ENCODE data around the gene HIKESHI. TPM values are rescaled to one million over a fixed set of nuclear protein-coding genes. Genes with fewer than 3 reads are reported as not detected.

Gene HIKESHI
- total RNA-seq, 1 experiment from 2014 or later: 13.1 TPM

DNA sequence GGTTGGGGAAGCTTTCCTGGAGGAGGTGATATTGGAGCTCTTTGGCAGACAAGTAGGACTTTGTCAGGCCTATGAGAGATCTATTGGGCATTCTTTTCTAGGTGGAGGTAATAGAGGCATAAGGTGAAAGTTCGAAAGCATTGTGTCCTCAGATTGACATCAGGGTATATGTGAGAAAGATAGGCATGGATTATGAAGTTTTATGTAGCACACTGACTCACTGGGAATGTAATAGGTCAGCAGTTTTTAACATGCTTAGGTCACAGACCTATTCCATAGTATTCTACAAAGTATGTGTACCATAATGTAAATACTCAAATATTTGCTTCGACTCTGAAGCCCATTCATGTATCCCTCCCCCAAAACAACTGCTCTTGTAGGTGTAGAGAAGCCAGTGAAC lies 11.8 kb downstream of the HIKESHI start:
- Histone ChIP-seq H3K4me1 (ENCODE audit: insufficient read depth, low read length) (no peaks in the 10 kb centered on the region), H3K9me2 (replicated peaks; ENCODE audit: low read length) (no peaks in the 10 kb centered on the region), H3K9me3 (ENCODE audit: low read length) (no peaks in the 10 kb centered on the region), H3K79me2 (ENCODE audit: low read length) (0 out of 2 replicates have a peak, but pooled peaks cover 5% of the 10 kb centered on the region), H3K27me3 (ENCODE audit: low read length) (no peaks in the 10 kb centered on the region), H3K27ac (ENCODE audit: low read length) (no peak overlapping the region), H3F3A (ENCODE audit: low read length, unreplicated experiment) (no peaks in the 10 kb centered on the region), H3K4me3 (ENCODE audit: low read length) (no peak overlapping the region), H2AFZ (ENCODE audit: low read length) (no peak overlapping the region), H3K4me2 (ENCODE audit: low read length) (no peak overlapping the region), H3K9ac (ENCODE audit: low read length) (no peak overlapping the region), H3K36me3 (ENCODE audit: low read depth, low read length) (no peaks in the 10 kb centered on the region), H4K20me1 (ENCODE audit: low read length) (no peaks in the 10 kb centered on the region)
- DNase-seq: no peak
- no peak for TF ChIP-seq EZH2phosphoT487 (IDR thresholded peaks at IDR 0.05; ENCODE audit: borderline replicate concordance, low read length)
- TF ChIP-seq EZH2 (IDR thresholded peaks at IDR 0.05; ENCODE audit: low read length, unreplicated experiment): no peak
- TF ChIP-seq, protein P1, sequence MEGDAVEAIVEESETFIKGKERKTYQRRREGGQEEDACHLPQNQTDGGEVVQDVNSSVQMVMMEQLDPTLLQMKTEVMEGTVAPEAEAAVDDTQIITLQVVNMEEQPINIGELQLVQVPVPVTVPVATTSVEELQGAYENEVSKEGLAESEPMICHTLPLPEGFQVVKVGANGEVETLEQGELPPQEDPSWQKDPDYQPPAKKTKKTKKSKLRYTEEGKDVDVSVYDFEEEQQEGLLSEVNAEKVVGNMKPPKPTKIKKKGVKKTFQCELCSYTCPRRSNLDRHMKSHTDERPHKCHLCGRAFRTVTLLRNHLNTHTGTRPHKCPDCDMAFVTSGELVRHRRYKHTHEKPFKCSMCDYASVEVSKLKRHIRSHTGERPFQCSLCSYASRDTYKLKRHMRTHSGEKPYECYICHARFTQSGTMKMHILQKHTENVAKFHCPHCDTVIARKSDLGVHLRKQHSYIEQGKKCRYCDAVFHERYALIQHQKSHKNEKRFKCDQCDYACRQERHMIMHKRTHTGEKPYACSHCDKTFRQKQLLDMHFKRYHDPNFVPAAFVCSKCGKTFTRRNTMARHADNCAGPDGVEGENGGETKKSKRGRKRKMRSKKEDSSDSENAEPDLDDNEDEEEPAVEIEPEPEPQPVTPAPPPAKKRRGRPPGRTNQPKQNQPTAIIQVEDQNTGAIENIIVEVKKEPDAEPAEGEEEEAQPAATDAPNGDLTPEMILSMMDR (conservative IDR thresholded peaks at IDR 0.05; ENCODE audit: low read depth, low read length): no peak
- BruUV-seq (replicated peaks): no TSS peak
- intact Hi-C loops (cut with micrococcal nuclease): no loop called here
- no peak for ATAC-seq
- CTCF ChIA-PET: no interaction called here
- POLR2A ChIA-PET (ENCODE audit: unreplicated experiment): no interaction called here

DNA sequence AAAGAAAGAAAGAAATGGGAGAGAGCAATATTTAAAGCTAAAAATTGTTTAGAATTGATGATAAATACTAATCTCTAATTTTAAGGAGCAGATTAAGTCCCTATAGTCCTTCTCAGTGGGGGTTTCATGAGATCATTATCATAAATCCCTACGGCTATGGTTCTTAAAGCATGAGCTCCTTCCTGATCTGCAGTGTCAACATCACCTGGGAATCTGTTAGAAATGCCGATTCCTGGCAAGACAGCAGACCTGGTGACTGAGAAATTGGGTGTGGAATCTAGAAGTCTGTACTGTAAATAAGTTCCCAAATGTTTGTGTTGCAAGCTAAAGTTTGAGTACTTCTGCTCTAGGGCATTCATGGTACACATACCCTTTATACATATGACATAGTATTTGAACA lies 12.6 kb downstream of the HIKESHI start:
- H3K9ac ChIP-seq (ENCODE audit: low read length): no peak overlapping the region
- no TSS peak for BruUV-seq (replicated peaks)
- H4K20me1 ChIP-seq (ENCODE audit: low read length): no peaks in the 10 kb centered on the region
- ChIA-PET CTCF (no interaction called here), POLR2A (ENCODE audit: unreplicated experiment) (no interaction called here)
- H3K27me3 ChIP-seq (ENCODE audit: low read length): no peaks in the 10 kb centered on the region
- DNase-seq: no peak
- ATAC-seq: no peak
- no peaks in the 10 kb centered on the region for H3K4me1 ChIP-seq (ENCODE audit: insufficient read depth, low read length)
- no peaks in the 10 kb centered on the region for H3K9me3 ChIP-seq (ENCODE audit: low read length)
- H3K4me2 ChIP-seq (ENCODE audit: low read length): no peak overlapping the region
- H3K36me3 ChIP-seq (ENCODE audit: low read depth, low read length): no peaks in the 10 kb centered on the region
- TF ChIP-seq EZH2 (IDR thresholded peaks at IDR 0.05; ENCODE audit: low read length, unreplicated experiment): no peak
- TF ChIP-seq, protein P1 (conservative IDR thresholded peaks at IDR 0.05; ENCODE audit: low read depth, low read length): no peak
- no peak for TF ChIP-seq EZH2phosphoT487 (IDR thresholded peaks at IDR 0.05; ENCODE audit: borderline replicate concordance, low read length)
- no peaks in the 10 kb centered on the region for H3K9me2 ChIP-seq (replicated peaks; ENCODE audit: low read length)
- H3K27ac ChIP-seq (ENCODE audit: low read length): no peak overlapping the region
- no peaks in the 10 kb centered on the region for H3F3A ChIP-seq (ENCODE audit: low read length, unreplicated experiment)
- intact Hi-C loops (cut with micrococcal nuclease): no loop called here
- no peak overlapping the region for H2AFZ ChIP-seq (ENCODE audit: low read length)
- H3K79me2 ChIP-seq (ENCODE audit: low read length): 0 out of 2 replicates have a peak, but pooled peaks cover 5% of the 10 kb centered on the region
- H3K4me3 ChIP-seq (ENCODE audit: low read length): no peak overlapping the region

DNA sequence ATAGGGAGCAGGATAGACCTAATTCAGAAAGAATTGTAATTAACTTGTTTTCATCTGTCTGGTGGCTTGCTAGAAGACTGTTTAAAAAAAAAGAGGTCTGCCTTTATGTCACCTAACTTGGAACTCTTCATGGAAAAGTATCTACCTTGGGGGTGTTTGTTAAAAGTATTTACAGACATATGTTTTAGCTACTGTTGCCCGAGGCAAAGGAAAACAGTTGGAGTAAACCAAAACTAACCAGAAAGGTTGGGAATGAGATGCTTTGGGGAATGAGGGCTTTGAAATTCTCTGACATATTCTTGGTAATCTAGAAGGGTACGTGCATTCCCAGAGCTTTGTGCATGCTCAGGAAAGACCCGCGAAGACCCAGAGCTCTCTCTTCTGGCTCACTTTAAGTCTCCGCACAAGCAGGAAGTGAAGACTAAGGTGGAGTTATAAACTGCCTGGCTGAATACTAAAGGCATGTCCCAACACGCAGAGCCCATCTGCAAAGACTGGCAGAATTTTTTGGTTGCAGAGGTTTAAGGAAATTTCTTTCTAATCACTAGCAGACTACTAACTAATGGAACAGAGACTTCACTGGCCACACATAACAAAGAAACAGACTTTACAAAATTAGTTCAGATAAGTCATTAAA lies 33.2 kb downstream of the HIKESHI start:
- no peaks in the 10 kb centered on the region for H3F3A ChIP-seq (ENCODE audit: low read length, unreplicated experiment)
- no peak overlapping the region for H3K9ac ChIP-seq (ENCODE audit: low read length)
- no peaks in the 10 kb centered on the region for H3K27me3 ChIP-seq (ENCODE audit: low read length)
- BruUV-seq (replicated peaks): no TSS peak
- no peaks in the 10 kb centered on the region for H3K4me1 ChIP-seq (ENCODE audit: insufficient read depth, low read length)
- POLR2A ChIA-PET (ENCODE audit: unreplicated experiment): no interaction called here
- CTCF ChIA-PET: no interaction called here
- H4K20me1 ChIP-seq (ENCODE audit: low read length): no peaks in the 10 kb centered on the region
- intact Hi-C loops (cut with micrococcal nuclease): no loop called here
- H3K9me2 ChIP-seq (replicated peaks; ENCODE audit: low read length): no peaks in the 10 kb centered on the region
- no peaks in the 10 kb centered on the region for H3K79me2 ChIP-seq (ENCODE audit: low read length)
- DNase-seq: no peak
- H2AFZ ChIP-seq (ENCODE audit: low read length): no peak overlapping the region
- TF ChIP-seq, protein P1 (conservative IDR thresholded peaks at IDR 0.05; ENCODE audit: low read depth, low read length): no peak
- TF ChIP-seq EZH2phosphoT487 (IDR thresholded peaks at IDR 0.05; ENCODE audit: borderline replicate concordance, low read length) (no peak), EZH2 (IDR thresholded peaks at IDR 0.05; ENCODE audit: low read length, unreplicated experiment) (no peak)
- no peak overlapping the region for H3K27ac ChIP-seq (ENCODE audit: low read length)
- H3K9me3 ChIP-seq (ENCODE audit: low read length): no peaks in the 10 kb centered on the region
- H3K4me2 ChIP-seq (ENCODE audit: low read length): no peak overlapping the region
- no peak overlapping the region for H3K4me3 ChIP-seq (ENCODE audit: low read length)
- no peaks in the 10 kb centered on the region for H3K36me3 ChIP-seq (ENCODE audit: low read depth, low read length)
- ATAC-seq: no peak
